GM23338 (cell line): ENCODE data around the gene GLS. TPM values are rescaled to one million over a fixed set of nuclear protein-coding genes. Genes with fewer than 3 reads are reported as not detected.

Source experiments
- ATAC-seq: fragments of 200-7000 bp; cut with Tn5 transposase; 3 replicates; pipeline ENCODE4 v1.9.1; 2020
- DNase-seq: peaks from one replicate; pipeline ENCODE4 v3.0.0-alpha.2; 2015; ENCODE audit warnings: low spot score
- H2AFZ ChIP-seq: fragments of 200-600 bp; sonication (generic); 2 replicates; pipeline ENCODE4 v1.8.0; 2016; ENCODE audit warnings: antibody characterized with exemption, mild to moderate bottlenecking, moderate library complexity
- H3F3A ChIP-seq: fragments of 200-600 bp; sonication (generic); replicated peaks from 2 replicates; pipeline ENCODE4 v1.8.0; 2017; ENCODE audit warnings: antibody characterized with exemption, mixed run types, low read depth
- H3K27ac ChIP-seq: fragments of 200-600 bp; sonication (generic); 2 replicates; pipeline ENCODE4 v1.6.1; 2016; ENCODE audit warnings: low read depth
- H3K27me3 ChIP-seq: fragments of 200-600 bp; sonication (generic); 2 replicates; pipeline ENCODE4 v1.8.0; 2016; ENCODE audit warnings: mild to moderate bottlenecking, mixed run types, moderate library complexity; ENCODE audit not compliant: insufficient read depth
- H3K36me3 ChIP-seq: fragments of 200-600 bp; sonication (generic); 2 replicates; pipeline ENCODE4 v1.8.0; 2016; ENCODE audit warnings: mild to moderate bottlenecking; ENCODE audit not compliant: insufficient read depth
- H3K4me1 ChIP-seq: fragments of 200-600 bp; sonication (generic); 2 replicates; pipeline ENCODE4 v1.8.0; 2016; ENCODE audit warnings: mild to moderate bottlenecking, moderate library complexity; ENCODE audit not compliant: insufficient read depth
- H3K4me2 ChIP-seq: fragments of 200-600 bp; sonication (generic); 2 replicates; pipeline ENCODE4 v1.7.1; 2017; ENCODE audit warnings: mixed run types
- H3K4me3 ChIP-seq: fragments of 200-600 bp; sonication (generic); 2 replicates; pipeline ENCODE4 v1.6.1; 2016; ENCODE audit warnings: mixed run types
- H3K79me2 ChIP-seq: fragments of 200-600 bp; sonication (generic); replicated peaks from 2 replicates; pipeline ENCODE4 v1.8.0; 2017; ENCODE audit warnings: mild to moderate bottlenecking; ENCODE audit not compliant: insufficient read depth
- H3K9me2 ChIP-seq: fragments of 200-600 bp; sonication (generic); 2 replicates; pipeline ENCODE4 v1.8.0; 2017; ENCODE audit not compliant: insufficient read depth
- H4K20me1 ChIP-seq: fragments of 200-600 bp; sonication (generic); replicated peaks from 2 replicates; pipeline ENCODE4 v1.8.0; 2017; ENCODE audit warnings: mild to moderate bottlenecking; ENCODE audit not compliant: insufficient read depth
- H3K27ac Mint-ChIP-seq: 2 replicates; pipeline ENCODE4 v1.8.0; 2020; ENCODE audit warnings: inconsistent platforms, mild to moderate bottlenecking, moderate library complexity, mixed read lengths
- H3K27me3 Mint-ChIP-seq: 3 replicates; pipeline ENCODE4 v1.8.0; 2022; ENCODE audit warnings: low read depth, mild to moderate bottlenecking, moderate library complexity, mixed read lengths, inconsistent platforms; ENCODE audit not compliant: insufficient read depth, poor library complexity
- H3K36me3 Mint-ChIP-seq: 3 replicates; pipeline ENCODE4 v1.8.0; 2021; ENCODE audit warnings: low read depth, mild to moderate bottlenecking, inconsistent platforms, moderate library complexity, mixed read lengths
- H3K4me1 Mint-ChIP-seq: 3 replicates; pipeline ENCODE4 v1.8.0; 2020; ENCODE audit warnings: mild to moderate bottlenecking, inconsistent platforms, mixed read lengths
- H3K4me3 Mint-ChIP-seq: 3 replicates; pipeline ENCODE4 v1.8.0; 2021; ENCODE audit warnings: moderate library complexity, mild to moderate bottlenecking, inconsistent platforms, mixed read lengths
- H3K9me3 Mint-ChIP-seq: 3 replicates; pipeline ENCODE4 v1.8.0; 2020; ENCODE audit warnings: moderate library complexity, mild to moderate bottlenecking, inconsistent platforms, mixed read lengths
- CREB1 ChIP-seq: fragments of 250-450 bp; sonication (Bioruptor Pico); IDR thresholded peaks from 2 replicates; pipeline ENCODE4 v1.5.0; 2020; ENCODE audit warnings: low read depth, mild to moderate bottlenecking, moderate library complexity
- EZH2 ChIP-seq: fragments of 200-600 bp; sonication (generic); IDR thresholded peaks from one replicate; pipeline ENCODE4 v1.8.0; 2017; ENCODE audit warnings: antibody characterized with exemption, mild to moderate bottlenecking, low read depth; ENCODE audit not compliant: unreplicated experiment
- EZH2phosphoT487 ChIP-seq: fragments of 200-600 bp; sonication (generic); IDR thresholded peaks from one replicate; pipeline ENCODE4 v1.8.1; 2018; ENCODE audit warnings: antibody characterized with exemption; ENCODE audit not compliant: unreplicated experiment
- JUNB ChIP-seq: IDR thresholded peaks from one replicate; pipeline ENCODE4 v1.6.1; 2016; ENCODE audit warnings: antibody characterized with exemption; ENCODE audit not compliant: unreplicated experiment
- NANOG ChIP-seq: IDR thresholded peaks from 2 replicates; pipeline ENCODE4 v1.6.1; 2016; ENCODE audit warnings: antibody characterized with exemption, borderline replicate concordance
- POLR2AphosphoS5 ChIP-seq: IDR thresholded peaks from 2 replicates; pipeline ENCODE4 v1.6.1; 2016; ENCODE audit warnings: antibody characterized with exemption, low read depth
- STAT1 ChIP-seq: IDR thresholded peaks from one replicate; pipeline ENCODE4 v1.6.1; 2016; ENCODE audit warnings: antibody characterized with exemption; ENCODE audit not compliant: unreplicated experiment
- ZNF114 ChIP-seq: fragments of 250-450 bp; sonication (Bioruptor Pico); IDR thresholded peaks from 2 replicates; pipeline ENCODE4 v1.5.0; 2020; ENCODE audit warnings: mild to moderate bottlenecking, moderate library complexity
- ZNF331 ChIP-seq: fragments of 250-450 bp; sonication (Bioruptor Pico); IDR thresholded peaks from 2 replicates; pipeline ENCODE4 v1.5.0; 2020; ENCODE audit warnings: low read depth, mild to moderate bottlenecking, moderate library complexity
- polyA plus RNA-seq: library from polyadenylated mRNA; unstranded; fragments of >200 nt; fragmentation: Nextera tagmentation; extraction: Ambion mirVana; gene quantifications from 2 replicates; pipeline ENCODE4 v1.2.1, GENCODE V29; 2016
- total RNA-seq: library from RNA; depleted of rRNA; stranded (reverse); fragments of >200 nt; shearing (Covaris generic); gene quantifications from 2 replicates; pipeline ENCODE4 v1.2.3, GENCODE V29; 2014
- TF ChIP-seq, protein P1 (sequence below): fragments of 250-450 bp; sonication (Bioruptor Pico); IDR thresholded peaks from 2 replicates; pipeline ENCODE4 v1.5.0; 2020; ENCODE audit warnings: mild to moderate bottlenecking, moderate library complexity
- TF ChIP-seq, protein P2 (sequence below): IDR thresholded peaks from 2 replicates; pipeline ENCODE4 v1.6.1; 2016; ENCODE audit warnings: antibody characterized with exemption
- TF ChIP-seq, protein P3 (sequence below), 2 experiments: fragments of 200-600 bp in 1 of 2; sonication (generic) in 1 of 2; conservative IDR thresholded peaks; 2 replicates each; pipeline versions ENCODE4 v1.5.1 to v1.6.1; 2016 to 2017; ENCODE audit warnings: antibody characterized with exemption in 2 of 2, low read depth in 2 of 2, mild to moderate bottlenecking in 2 of 2, moderate library complexity in 1 of 2

Gene GLS
- total and polyA plus RNA-seq, 2 experiments from 2014 or later: 38.1 to 172 TPM

DNA sequence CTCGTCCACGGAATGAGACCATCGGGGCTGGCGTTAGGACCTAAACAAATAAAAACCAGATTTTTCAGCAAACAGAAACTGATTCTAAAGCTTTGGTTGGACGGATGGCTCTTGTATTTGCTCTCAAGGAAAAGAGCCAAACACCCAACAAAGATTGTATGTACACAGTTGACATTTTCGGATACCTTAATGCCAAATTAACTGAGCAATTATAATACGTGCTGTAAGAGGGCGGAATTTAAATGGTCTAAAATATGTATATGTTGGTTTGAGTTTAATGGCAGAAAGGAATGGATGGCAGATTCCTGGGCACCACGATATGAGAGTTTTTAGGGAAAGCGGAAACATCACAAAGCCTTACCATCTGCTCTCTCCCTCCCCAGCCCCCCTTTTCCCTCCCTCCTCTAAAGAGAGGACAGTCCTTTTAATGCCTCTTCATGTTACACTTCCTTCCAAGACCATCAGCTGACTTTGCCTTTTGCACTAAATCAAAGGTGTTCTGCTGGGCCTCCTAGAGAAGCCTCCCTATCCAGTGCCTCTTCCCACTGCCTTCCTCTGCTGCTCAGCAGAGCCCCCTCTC lies 100.1 kb downstream of the GLS start:
- DNase-seq (no peak), ATAC-seq (no peak)
- no peaks in the 10 kb centered on the region for H3K27me3 ChIP-seq
- H3K9me3 Mint-ChIP-seq: no peaks in the 10 kb centered on the region
- H3K27ac ChIP-seq: no peak overlapping the region
- H3K4me1 Mint-ChIP-seq: no peaks in the 10 kb centered on the region; the same call in 2 of the 3 replicates
- TF ChIP-seq, protein P1, sequence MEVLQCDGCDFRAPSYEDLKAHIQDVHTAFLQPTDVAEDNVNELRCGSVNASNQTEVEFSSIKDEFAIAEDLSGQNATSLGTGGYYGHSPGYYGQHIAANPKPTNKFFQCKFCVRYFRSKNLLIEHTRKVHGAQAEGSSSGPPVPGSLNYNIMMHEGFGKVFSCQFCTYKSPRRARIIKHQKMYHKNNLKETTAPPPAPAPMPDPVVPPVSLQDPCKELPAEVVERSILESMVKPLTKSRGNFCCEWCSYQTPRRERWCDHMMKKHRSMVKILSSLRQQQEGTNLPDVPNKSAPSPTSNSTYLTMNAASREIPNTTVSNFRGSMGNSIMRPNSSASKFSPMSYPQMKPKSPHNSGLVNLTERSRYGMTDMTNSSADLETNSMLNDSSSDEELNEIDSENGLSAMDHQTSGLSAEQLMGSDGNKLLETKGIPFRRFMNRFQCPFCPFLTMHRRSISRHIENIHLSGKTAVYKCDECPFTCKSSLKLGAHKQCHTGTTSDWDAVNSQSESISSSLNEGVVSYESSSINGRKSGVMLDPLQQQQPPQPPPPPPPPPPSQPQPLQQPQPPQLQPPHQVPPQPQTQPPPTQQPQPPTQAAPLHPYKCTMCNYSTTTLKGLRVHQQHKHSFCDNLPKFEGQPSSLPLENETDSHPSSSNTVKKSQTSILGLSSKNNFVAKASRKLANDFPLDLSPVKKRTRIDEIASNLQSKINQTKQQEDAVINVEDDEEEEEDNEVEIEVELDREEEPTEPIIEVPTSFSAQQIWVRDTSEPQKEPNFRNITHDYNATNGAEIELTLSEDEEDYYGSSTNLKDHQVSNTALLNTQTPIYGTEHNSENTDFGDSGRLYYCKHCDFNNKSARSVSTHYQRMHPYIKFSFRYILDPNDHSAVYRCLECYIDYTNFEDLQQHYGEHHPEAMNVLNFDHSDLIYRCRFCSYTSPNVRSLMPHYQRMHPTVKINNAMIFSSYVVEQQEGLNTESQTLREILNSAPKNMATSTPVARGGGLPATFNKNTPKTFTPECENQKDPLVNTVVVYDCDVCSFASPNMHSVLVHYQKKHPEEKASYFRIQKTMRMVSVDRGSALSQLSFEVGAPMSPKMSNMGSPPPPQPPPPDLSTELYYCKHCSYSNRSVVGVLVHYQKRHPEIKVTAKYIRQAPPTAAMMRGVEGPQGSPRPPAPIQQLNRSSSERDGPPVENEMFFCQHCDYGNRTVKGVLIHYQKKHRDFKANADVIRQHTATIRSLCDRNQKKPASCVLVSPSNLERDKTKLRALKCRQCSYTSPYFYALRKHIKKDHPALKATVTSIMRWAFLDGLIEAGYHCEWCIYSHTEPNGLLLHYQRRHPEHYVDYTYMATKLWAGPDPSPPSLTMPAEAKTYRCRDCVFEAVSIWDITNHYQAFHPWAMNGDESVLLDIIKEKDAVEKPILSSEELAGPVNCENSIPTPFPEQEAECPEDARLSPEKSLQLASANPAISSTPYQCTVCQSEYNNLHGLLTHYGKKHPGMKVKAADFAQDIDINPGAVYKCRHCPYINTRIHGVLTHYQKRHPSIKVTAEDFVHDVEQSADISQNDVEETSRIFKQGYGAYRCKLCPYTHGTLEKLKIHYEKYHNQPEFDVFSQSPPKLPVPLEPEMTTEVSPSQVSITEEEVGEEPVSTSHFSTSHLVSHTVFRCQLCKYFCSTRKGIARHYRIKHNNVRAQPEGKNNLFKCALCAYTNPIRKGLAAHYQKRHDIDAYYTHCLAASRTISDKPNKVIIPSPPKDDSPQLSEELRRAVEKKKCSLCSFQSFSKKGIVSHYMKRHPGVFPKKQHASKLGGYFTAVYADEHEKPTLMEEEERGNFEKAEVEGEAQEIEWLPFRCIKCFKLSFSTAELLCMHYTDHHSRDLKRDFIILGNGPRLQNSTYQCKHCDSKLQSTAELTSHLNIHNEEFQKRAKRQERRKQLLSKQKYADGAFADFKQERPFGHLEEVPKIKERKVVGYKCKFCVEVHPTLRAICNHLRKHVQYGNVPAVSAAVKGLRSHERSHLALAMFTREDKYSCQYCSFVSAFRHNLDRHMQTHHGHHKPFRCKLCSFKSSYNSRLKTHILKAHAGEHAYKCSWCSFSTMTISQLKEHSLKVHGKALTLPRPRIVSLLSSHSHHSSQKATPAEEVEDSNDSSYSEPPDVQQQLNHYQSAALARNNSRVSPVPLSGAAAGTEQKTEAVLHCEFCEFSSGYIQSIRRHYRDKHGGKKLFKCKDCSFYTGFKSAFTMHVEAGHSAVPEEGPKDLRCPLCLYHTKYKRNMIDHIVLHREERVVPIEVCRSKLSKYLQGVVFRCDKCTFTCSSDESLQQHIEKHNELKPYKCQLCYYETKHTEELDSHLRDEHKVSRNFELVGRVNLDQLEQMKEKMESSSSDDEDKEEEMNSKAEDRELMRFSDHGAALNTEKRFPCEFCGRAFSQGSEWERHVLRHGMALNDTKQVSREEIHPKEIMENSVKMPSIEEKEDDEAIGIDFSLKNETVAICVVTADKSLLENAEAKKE (CRISPR knock-in tag): no peak
- no peak for TF ChIP-seq NANOG
- TF ChIP-seq EZH2phosphoT487: no peak
- TF ChIP-seq STAT1: no peak
- TF ChIP-seq ZNF331 (CRISPR knock-in tag): no peak
- TF ChIP-seq POLR2AphosphoS5: no peak
- TF ChIP-seq EZH2: no peak
- TF ChIP-seq ZNF114: no peak
- TF ChIP-seq JUNB: no peak
- TF ChIP-seq, protein P2, sequence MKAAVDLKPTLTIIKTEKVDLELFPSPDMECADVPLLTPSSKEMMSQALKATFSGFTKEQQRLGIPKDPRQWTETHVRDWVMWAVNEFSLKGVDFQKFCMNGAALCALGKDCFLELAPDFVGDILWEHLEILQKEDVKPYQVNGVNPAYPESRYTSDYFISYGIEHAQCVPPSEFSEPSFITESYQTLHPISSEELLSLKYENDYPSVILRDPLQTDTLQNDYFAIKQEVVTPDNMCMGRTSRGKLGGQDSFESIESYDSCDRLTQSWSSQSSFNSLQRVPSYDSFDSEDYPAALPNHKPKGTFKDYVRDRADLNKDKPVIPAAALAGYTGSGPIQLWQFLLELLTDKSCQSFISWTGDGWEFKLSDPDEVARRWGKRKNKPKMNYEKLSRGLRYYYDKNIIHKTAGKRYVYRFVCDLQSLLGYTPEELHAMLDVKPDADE: no peak
- no peak for TF ChIP-seq CREB1 (CRISPR knock-in tag)
- TF ChIP-seq, protein P3, sequence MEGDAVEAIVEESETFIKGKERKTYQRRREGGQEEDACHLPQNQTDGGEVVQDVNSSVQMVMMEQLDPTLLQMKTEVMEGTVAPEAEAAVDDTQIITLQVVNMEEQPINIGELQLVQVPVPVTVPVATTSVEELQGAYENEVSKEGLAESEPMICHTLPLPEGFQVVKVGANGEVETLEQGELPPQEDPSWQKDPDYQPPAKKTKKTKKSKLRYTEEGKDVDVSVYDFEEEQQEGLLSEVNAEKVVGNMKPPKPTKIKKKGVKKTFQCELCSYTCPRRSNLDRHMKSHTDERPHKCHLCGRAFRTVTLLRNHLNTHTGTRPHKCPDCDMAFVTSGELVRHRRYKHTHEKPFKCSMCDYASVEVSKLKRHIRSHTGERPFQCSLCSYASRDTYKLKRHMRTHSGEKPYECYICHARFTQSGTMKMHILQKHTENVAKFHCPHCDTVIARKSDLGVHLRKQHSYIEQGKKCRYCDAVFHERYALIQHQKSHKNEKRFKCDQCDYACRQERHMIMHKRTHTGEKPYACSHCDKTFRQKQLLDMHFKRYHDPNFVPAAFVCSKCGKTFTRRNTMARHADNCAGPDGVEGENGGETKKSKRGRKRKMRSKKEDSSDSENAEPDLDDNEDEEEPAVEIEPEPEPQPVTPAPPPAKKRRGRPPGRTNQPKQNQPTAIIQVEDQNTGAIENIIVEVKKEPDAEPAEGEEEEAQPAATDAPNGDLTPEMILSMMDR (conservative IDR thresholded peaks at IDR 0.05; ENCODE audit: low read depth in 2 of 2): no peak
- H3K4me3 ChIP-seq: no peak overlapping the region
- H3F3A ChIP-seq: no peaks in the 10 kb centered on the region
- peaks cover 4% of the 10 kb centered on the region for H4K20me1 ChIP-seq
- H3K4me3 Mint-ChIP-seq: no peak overlapping the region
- H3K79me2 ChIP-seq: no peaks in the 10 kb centered on the region
- H3K4me2 ChIP-seq: no peak overlapping the region
- no peaks in the 10 kb centered on the region for H3K9me2 ChIP-seq
- peaks cover 78% of the 10 kb centered on the region for H3K36me3 ChIP-seq
- H3K27ac Mint-ChIP-seq: peak overlapping the region; percentile 43; the same call in 1 of the 2 replicates
- no peak overlapping the region for H2AFZ ChIP-seq
- no peaks in the 10 kb centered on the region for H3K4me1 ChIP-seq
- H3K36me3 Mint-ChIP-seq: peaks cover 88% of the 10 kb centered on the region
- peaks cover 5% of the 10 kb centered on the region for H3K27me3 Mint-ChIP-seq
